Liver (tissue), 3 donors: ENCODE measurements around the gene YY1.

Experiments
- CTCF ChIP-seq: fragments of 150-350 bp; IDR thresholded peaks from 2 replicates; pipeline ENCODE4 v1.5.1; 2017; ENCODE audit warnings: improper control_type of control experiment, low read depth, low read length; ENCODE audit not compliant: missing input control
- RAD21 ChIP-seq, 2 donors: IDR thresholded peaks; 2 replicates each; pipeline ENCODE4 v1.6.1; 2016; ENCODE audit warnings: antibody characterized with exemption in 2 of 2, mild to moderate bottlenecking in 2 of 2
- donor health status: healthy.
- donor health status: healthy.

- no peak for TF ChIP-seq CTCF
- no peak for TF ChIP-seq RAD21 (IDR thresholded peaks at IDR 0.05)
These were observed 68.2 kb downstream of the YY1 start for GRCh38 chr14:100306998-100307765.
